KG1 (cell line): ENCODE data around the gene ARHGAP6.
"Not testable (repeated sequence)": the region's sequence is repeated elsewhere in the genome, so short reads cannot be mapped to it uniquely, and the experiment has no call there.

Source experiments
- DNase-seq: peaks from one replicate; lab custom pipeline; 2025; lab: John Stamatoyannopoulos, UW

Gene ARHGAP6

GRCh38 chrX:11532291-11533078, 133.2 kb downstream of the ARHGAP6 start:
- no peak for DNase-seq

- DNase-seq, result no peak
Observed at GRCh38 chrX:11531226-11531625, 134.5 kb downstream of the ARHGAP6 start.

- DNase-seq, result no peak
Observed at GRCh38 chrX:11530621-11531020, 135.1 kb downstream of the ARHGAP6 start.

DNA sequence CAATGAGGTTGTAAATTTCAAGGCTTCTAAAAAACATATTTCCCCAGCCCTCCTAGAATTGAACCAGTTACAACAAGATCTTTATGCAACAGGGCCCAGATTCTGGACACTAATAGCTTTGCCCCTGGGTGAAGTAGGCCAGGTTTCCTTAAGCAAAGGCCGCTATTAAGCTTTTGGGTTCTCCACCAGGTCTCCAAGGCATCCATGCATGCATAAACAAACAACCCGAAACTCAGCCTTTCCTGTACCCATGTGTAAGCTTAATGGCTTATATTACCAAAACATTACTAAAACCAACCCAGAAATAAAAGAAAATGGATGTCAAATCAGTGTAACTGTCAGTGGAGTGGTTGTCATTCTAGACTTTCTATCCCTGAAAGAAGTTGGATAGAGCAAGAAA, 137.1 kb downstream of the ARHGAP6 start:
- DNase-seq, result no peak

DNA sequence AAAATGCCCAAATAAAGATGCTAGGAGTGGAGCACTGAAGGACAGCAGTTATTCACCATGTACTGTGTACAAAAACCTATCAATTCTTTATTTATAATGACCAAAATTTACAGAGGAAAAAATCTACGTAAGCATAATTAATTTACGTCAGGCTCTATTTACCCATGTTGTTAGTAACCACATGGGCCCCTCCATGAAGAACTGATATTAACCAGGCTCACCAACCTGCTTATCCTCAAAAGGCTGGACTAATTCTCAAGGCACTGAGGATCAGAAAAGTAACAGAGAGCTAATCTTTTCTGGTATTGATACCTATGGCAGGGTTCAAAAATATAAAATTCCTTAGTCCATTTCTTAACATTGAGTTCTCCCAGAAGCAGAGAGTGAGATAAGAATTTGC, 140.0 kb downstream of the ARHGAP6 start:
- DNase-seq, result no peak

- not testable (repeated sequence) for DNase-seq
Observed at GRCh38 chrX:11519234-11519633, 146.5 kb downstream of the ARHGAP6 start.

- no peak for DNase-seq
Observed at GRCh38 chrX:11509786-11510185, 155.9 kb downstream of the ARHGAP6 start.

GRCh38 chrX:11504234-11504633, 161.5 kb downstream of the ARHGAP6 start:
- no peak for DNase-seq

DNA sequence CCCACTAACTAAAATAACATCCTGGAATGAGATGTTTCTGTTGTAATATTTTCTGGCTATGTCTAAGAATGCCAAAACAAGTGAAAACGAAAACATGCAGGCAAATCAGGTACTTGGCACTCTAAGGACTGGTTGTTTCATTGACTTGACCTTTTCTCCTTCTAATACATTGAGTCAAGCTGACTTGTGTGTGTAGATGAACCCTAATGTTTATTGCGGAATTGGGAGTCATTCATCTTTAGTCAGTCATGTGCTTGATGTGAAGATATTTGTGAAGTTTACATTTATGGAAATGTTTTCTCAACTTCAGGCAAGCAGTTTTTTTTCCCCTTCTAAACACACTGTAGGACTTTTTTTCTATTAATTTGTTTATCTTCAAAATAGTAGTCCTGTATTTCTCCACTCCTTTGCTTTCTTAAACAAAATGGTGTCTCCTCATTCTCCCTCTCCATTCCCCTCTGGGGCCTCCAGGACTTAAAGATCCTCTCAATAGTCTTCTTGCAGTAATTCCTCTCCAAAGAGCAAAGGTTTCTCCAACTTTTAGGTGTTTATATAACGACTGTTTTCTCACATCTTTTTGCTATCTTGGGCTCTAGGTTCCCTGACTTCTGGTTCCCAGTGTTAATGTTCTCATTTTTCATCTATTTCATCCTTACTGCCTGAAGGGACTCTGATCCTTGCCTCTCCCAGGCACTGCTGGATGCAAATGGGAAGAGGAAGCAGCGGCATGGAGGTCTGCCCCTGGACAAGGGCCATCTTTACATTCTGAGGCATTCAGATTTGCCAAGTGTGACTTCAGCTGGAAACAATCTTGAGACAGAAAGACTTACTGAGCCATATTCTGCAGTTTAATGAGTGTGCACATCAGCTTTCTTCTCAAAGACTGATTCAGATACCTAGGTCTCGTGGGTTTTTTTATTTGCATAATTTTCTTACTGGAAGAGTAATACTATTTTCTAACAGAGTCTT, 166.4 kb downstream of the ARHGAP6 start:
- no peak for DNase-seq

GRCh38 chrX:11491375-11491774, 174.3 kb downstream of the ARHGAP6 start:
- DNase-seq, result not testable (repeated sequence)

DNA sequence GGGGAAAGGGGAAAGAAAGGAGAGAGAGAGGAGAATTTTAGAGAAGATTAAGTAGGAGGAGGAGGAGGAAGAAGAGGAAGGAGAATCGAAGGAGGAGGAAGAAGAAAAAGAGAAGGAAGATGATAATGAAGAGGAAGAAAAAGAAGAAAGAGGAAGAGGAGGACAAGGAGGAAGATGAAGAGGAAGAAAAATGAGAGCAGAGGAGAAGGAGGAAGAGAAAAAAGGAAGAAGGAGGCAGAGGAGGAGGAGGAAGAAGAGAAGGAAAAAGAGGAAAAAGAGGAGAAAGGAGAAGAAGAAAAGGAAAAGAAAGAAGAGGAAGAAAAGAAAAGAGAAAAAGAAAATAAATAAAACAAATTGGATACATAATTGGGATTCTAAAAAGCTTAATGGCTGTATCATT, 181.4 kb downstream of the ARHGAP6 start:
- DNase-seq, result no peak

DNA sequence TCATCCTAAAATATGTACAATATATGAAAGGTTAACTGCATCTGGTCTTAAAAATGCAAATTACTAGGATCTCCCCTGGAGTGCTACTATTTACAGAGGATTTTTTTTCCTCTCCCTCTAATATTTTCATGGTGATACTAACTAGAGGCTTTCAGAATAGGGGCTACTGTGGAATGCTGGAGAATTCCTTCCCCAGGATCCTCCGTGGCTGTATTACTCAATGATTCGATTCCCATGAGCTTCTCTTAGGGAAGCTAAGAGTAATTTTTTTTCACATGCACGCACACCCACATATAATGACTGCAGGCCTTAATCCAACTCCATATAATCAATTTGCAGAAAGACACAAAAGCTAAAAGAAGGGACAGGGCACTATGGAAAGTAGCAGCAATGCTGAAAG, 184.7 kb downstream of the ARHGAP6 start:
- no peak for DNase-seq

DNA sequence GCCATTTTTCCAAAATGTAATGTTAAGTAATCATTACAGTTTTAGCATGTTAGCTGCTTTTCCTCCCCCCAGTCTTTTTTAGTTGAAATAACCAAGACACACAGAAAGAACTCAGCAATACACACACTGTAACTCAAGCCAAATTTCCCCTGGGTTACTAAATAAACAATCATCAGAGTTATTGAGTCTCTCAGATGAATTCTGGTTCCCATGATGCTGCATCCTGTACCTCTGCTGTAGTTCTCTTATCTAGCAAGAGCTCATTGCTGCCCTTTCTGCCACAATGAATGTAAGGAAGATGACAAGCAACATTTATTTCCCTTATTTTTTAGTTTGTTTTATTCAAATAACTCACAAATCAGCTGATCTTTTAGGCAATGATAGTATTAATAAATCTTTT, 185.1 kb downstream of the ARHGAP6 start:
- DNase-seq, result no peak

GRCh38 chrX:11478911-11479310, 186.8 kb downstream of the ARHGAP6 start:
- DNase-seq, result no peak

GRCh38 chrX:11478026-11478425, 187.7 kb downstream of the ARHGAP6 start:
- no peak for DNase-seq

DNA sequence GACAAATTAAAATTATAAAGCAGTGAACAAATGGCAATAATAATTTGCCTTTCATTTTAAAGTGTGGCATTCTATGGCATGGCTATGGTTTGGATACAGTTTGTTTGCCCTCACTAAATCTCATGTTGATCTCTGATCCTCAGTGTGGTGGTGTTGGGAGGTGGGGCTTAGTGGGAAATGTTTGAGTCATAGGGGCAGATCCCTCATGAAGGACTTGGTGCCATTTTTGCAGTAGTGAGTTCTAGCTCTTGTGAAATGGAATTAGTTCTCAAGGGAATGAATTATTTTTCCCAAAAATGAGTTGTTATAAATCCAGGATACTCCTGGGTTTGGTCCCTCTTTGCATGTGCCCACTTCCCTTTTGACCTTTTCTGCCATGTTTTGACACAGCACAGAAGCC, 191.1 kb downstream of the ARHGAP6 start:
- no peak for DNase-seq

- DNase-seq, result no peak
Observed at GRCh38 chrX:11474021-11474420, 191.7 kb downstream of the ARHGAP6 start.

DNA sequence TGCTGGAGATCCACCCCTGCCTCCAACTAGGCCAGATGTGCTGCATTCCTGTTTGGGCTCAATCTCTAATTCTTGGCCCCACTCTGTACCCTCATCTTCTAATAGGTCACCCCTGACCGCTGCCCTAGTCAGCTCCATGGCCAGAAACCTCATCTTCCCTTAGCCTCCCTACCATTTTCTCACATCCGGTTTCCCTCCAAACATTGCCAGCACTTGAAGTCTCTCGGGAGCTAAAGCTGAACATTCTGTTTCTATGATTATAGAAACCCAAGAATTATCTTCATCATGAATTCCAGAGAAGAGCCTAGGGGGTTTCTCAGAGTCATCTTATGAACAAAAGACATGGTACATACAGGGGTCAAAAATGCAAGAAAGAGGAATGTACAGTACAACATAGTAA, 192.8 kb downstream of the ARHGAP6 start:
- no peak for DNase-seq

- DNase-seq, result no peak
Observed at GRCh38 chrX:11472381-11472780, 193.3 kb downstream of the ARHGAP6 start.

DNA sequence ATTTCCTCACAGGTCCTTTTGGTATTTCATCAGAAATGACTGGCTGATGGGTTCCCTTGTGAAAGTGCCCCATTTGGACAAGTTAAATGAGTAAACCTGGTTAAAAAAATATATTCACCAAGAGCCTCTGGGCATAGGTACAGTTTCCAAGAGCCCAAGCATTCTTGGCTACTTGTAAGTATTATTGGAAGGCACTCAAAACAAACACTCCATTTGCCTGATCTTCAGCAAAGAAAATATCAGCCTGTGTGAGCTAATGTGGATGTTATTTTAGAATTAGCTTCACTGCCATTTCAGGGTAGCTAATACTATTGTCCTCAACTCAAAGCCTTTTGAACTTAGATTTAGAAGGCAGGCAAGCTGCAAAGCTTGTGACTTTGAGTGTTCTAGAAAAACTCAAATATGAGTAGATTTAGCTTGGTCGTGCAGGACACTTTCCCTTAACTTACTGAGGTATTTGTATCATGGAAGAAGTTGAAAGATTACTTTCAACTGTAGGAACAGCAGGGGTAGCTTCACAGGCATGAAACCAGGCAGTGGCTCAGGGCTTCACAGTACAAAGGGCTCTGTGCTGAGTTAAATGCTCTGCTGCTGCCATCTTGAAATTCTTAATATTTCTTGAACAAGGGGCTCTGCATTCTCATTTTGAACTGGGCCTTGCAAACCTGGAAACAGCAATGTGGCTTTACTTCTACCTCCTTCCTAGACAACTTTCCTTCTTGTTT, 195.3 kb downstream of the ARHGAP6 start:
- no peak for DNase-seq

- DNase-seq, result no peak
Observed at GRCh38 chrX:11465648-11466411, 199.9 kb downstream of the ARHGAP6 start.
